WTC11 (cell line): ENCODE data around the gene MTA1. TPM values are rescaled to one million over a fixed set of nuclear protein-coding genes. Genes with fewer than 3 reads are reported as not detected.

ENCODE experiments used
- ATAC-seq: fragments of 200-7000 bp; cut with Tn5 transposase; 2 replicates; pipeline ENCODE4 v1.10.0; 2021; ENCODE audit warnings: mild to moderate bottlenecking, moderate library complexity
- CTCF ChIA-PET: fragments of 300-600 bp; sonication (Branson Sonifier 250); formaldehyde crosslinking; loops from one replicate; lab custom pipeline; 2021; ENCODE audit warnings: antibody characterized with exemption; lab: Charles Lee
- POLR2A ChIA-PET: fragments of 350-600 bp; sonication (Branson Sonifier 250); formaldehyde crosslinking; loops from one replicate; lab custom pipeline; 2021; ENCODE audit warnings: antibody characterized with exemption; lab: Charles Lee
- DNase-seq: peaks from one replicate; pipeline ENCODE4 v3.0.0; 2021; ENCODE audit warnings: low spot score
- H3K27ac Mint-ChIP-seq: 2 replicates; pipeline ENCODE4 v1.8.0; 2021; ENCODE audit warnings: mixed read lengths
- H3K27me3 Mint-ChIP-seq: 2 replicates; pipeline ENCODE4 v1.8.0; 2021; ENCODE audit warnings: low read depth, mild to moderate bottlenecking, moderate library complexity, mixed read lengths
- H3K36me3 Mint-ChIP-seq: 2 replicates; pipeline ENCODE4 v1.8.0; 2021; ENCODE audit warnings: mixed read lengths
- H3K4me1 Mint-ChIP-seq: 2 replicates; pipeline ENCODE4 v1.8.0; 2022; ENCODE audit warnings: mixed read lengths
- H3K4me3 Mint-ChIP-seq: 2 replicates; pipeline ENCODE4 v1.8.0; 2021; ENCODE audit warnings: mild to moderate bottlenecking, moderate library complexity, mixed read lengths
- H3K9me3 Mint-ChIP-seq: 2 replicates; pipeline ENCODE4 v1.8.0; 2021; ENCODE audit warnings: mixed read lengths
- AFF4 ChIP-seq: sonication (generic); formaldehyde crosslinking; IDR thresholded peaks from 2 replicates; pipeline ENCODE4 v1.8.1; 2023; ENCODE audit warnings: mild to moderate bottlenecking, missing genetic modification reagents, borderline replicate concordance
- ATF6 ChIP-seq: sonication (generic); formaldehyde crosslinking; IDR thresholded peaks from 2 replicates; pipeline ENCODE4 v1.8.1; 2023; ENCODE audit warnings: mild to moderate bottlenecking, missing genetic modification reagents
- CBFB ChIP-seq: sonication (generic); formaldehyde crosslinking; IDR thresholded peaks from 2 replicates; pipeline ENCODE4 v1.8.1; 2022; ENCODE audit warnings: mild to moderate bottlenecking, low read depth, missing genetic modification reagents
- CREB1 ChIP-seq: sonication (generic); formaldehyde crosslinking; IDR thresholded peaks from 2 replicates; pipeline ENCODE4 v1.8.0; 2023; ENCODE audit warnings: mild to moderate bottlenecking, missing genetic modification reagents
- ESRRA ChIP-seq: sonication (generic); formaldehyde crosslinking; IDR thresholded peaks from 2 replicates; pipeline ENCODE4 v1.8.1; 2022; ENCODE audit warnings: mild to moderate bottlenecking, missing genetic modification reagents, borderline replicate concordance
- FOXP1 ChIP-seq: sonication (generic); formaldehyde crosslinking; IDR thresholded peaks from 2 replicates; pipeline ENCODE4 v1.8.0; 2022; ENCODE audit warnings: missing genetic modification reagents, mild to moderate bottlenecking, moderate library complexity, borderline replicate concordance
- HMGA2 ChIP-seq: fragments of 250-450 bp; sonication (Bioruptor Pico); IDR thresholded peaks from 2 replicates; pipeline ENCODE4 v1.4.0; 2021; ENCODE audit warnings: mild to moderate bottlenecking, moderate library complexity
- MXD4 ChIP-seq: fragments of 250-450 bp; sonication (Bioruptor Pico); IDR thresholded peaks from 2 replicates; pipeline ENCODE4 v1.8.0; 2021; ENCODE audit warnings: mild to moderate bottlenecking, moderate library complexity, borderline replicate concordance
- NR3C1 ChIP-seq: sonication (generic); formaldehyde crosslinking; conservative IDR thresholded peaks from 2 replicates; pipeline ENCODE4 v1.8.1; 2023; ENCODE audit warnings: low read depth, mild to moderate bottlenecking, missing genetic modification reagents
- TCF7 ChIP-seq: sonication (generic); formaldehyde crosslinking; IDR thresholded peaks from 2 replicates; pipeline ENCODE4 v1.8.0; 2022; ENCODE audit warnings: mild to moderate bottlenecking, low read depth, missing genetic modification reagents, moderate library complexity
- TEAD1 ChIP-seq: sonication (generic); formaldehyde crosslinking; IDR thresholded peaks from 2 replicates; pipeline ENCODE4 v1.8.0; 2022; ENCODE audit warnings: mild to moderate bottlenecking, missing genetic modification reagents
- TP53 ChIP-seq: sonication (generic); formaldehyde crosslinking; IDR thresholded peaks from 2 replicates; pipeline ENCODE4 v1.8.1; 2023; ENCODE audit warnings: mild to moderate bottlenecking, missing genetic modification reagents
- USF2 ChIP-seq: sonication (generic); formaldehyde crosslinking; IDR thresholded peaks from 2 replicates; pipeline ENCODE4 v1.8.1; 2023; ENCODE audit warnings: mild to moderate bottlenecking, missing genetic modification reagents, moderate library complexity
- ZNF317 ChIP-seq: sonication (generic); formaldehyde crosslinking; IDR thresholded peaks from 2 replicates; pipeline ENCODE4 v1.8.1; 2023; ENCODE audit warnings: low read depth, mild to moderate bottlenecking, moderate library complexity, missing genetic modification reagents, borderline replicate concordance
- ZNF416 ChIP-seq: fragments of 250-450 bp; sonication (Bioruptor Pico); IDR thresholded peaks from 2 replicates; pipeline ENCODE4 v1.9.0; 2021; ENCODE audit warnings: mild to moderate bottlenecking, inconsistent platforms
- ZNF423 ChIP-seq: fragments of 250-450 bp; sonication (Bioruptor Pico); IDR thresholded peaks from 2 replicates; pipeline ENCODE4 v2.1.2; 2022; ENCODE audit warnings: mild to moderate bottlenecking, moderate library complexity
- ZNF512 ChIP-seq: sonication (generic); formaldehyde crosslinking; IDR thresholded peaks from 2 replicates; pipeline ENCODE4 v1.8.1; 2022; ENCODE audit warnings: missing genetic modification reagents, borderline replicate concordance
- ZNF532 ChIP-seq: fragments of 250-450 bp; sonication (Bioruptor Pico); IDR thresholded peaks from 2 replicates; pipeline ENCODE4 v1.9.0; 2021; ENCODE audit warnings: mild to moderate bottlenecking, borderline replicate concordance
- total RNA-seq: library from RNA; stranded (reverse); gene quantifications from 3 replicates; pipeline ENCODE4 v1.2.3, GENCODE V29; 2021

The MTA1 gene
- total RNA-seq, 1 experiment from 2014 or later = 279 TPM

GRCh38 chr14:105439179-105439578 lies 19.6 kb downstream of the MTA1 start (continued):
- TF ChIP-seq USF2 (CRISPR knock-in tag) (no peak), FOXP1 (CRISPR knock-in tag) (no peak)
- TF ChIP-seq, all 79 proteins: peak for 0

- TF ChIP-seq MXD4 (CRISPR knock-in tag) (no peak), TEAD1 (CRISPR knock-in tag) (no peak), ZNF532 (CRISPR knock-in tag) (no peak), CREB1 (CRISPR knock-in tag) (no peak), TCF7 (CRISPR knock-in tag) (no peak), CBFB (no peak), ZNF416 (no peak), AFF4 (CRISPR knock-in tag) (no peak), NR3C1 (no peak), ESRRA (CRISPR knock-in tag) (no peak), ATF6 (CRISPR knock-in tag) (no peak), ZNF512 (CRISPR knock-in tag) (no peak), HMGA2 (no peak), ZNF423 (no peak), TP53 (no peak), ZNF317 (no peak)
- H3K27ac Mint-ChIP-seq = no peak overlapping the region
- H3K4me1 Mint-ChIP-seq = peaks cover 2% of the 10 kb centered on the region; the same call in 1 of the 2 replicates
- H3K4me3 Mint-ChIP-seq = no peak overlapping the region
- H3K36me3 Mint-ChIP-seq = peaks cover 20% of the 10 kb centered on the region
- ATAC-seq (peak; percentile 13; the same call in 1 of the 2 replicates), DNase-seq (no peak)
- CTCF ChIA-PET = interaction anchor here (2.0 kb wide), 1 partner anchor 8 kb away, joined by 8 read pairs; no protein-coding TSS in a partner anchor
- H3K9me3 Mint-ChIP-seq = no peaks in the 10 kb centered on the region
- no peaks in the 10 kb centered on the region for H3K27me3 Mint-ChIP-seq
- POLR2A ChIA-PET = no interaction called here
These were observed 20.3 kb downstream of the MTA1 start for GRCh38 chr14:105439710-105440553.
